ENCODE measurements around the gene CCDC60.

DNA sequence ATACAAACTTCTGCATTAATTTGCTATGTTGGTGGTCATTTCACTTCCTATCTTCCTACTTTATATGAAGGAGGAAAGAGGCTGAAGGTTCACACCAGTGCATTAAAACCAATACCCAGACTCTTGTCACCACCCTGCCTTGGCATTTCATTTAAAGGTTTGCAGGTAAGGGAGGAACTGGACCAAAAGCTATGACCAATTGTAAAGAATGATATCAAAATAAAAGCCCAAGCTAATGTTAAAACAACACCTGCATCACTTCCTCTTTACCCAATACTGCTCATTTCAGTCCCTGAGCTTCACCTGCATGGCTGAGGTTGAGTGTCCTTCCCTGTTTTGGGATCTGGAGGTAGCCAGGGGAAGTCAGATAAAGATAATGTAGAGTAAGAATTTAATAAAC lies 211.8 kb downstream of the CCDC60 start:
- TF ChIP-seq ESRRG (CRISPR knock-in tag; IDR thresholded peaks at IDR 0.05) (no peak), CSRNP3 (CRISPR knock-in tag; IDR thresholded peaks at IDR 0.05) (no peak), TCF4 (CRISPR knock-in tag; IDR thresholded peaks at IDR 0.05; ENCODE audit: borderline replicate concordance) (no peak), RARB (CRISPR knock-in tag; IDR thresholded peaks at IDR 0.05) (no peak), ZC3H10 (CRISPR knock-in tag; IDR thresholded peaks at IDR 0.05) (no peak)
- TF ChIP-seq, protein P1, sequence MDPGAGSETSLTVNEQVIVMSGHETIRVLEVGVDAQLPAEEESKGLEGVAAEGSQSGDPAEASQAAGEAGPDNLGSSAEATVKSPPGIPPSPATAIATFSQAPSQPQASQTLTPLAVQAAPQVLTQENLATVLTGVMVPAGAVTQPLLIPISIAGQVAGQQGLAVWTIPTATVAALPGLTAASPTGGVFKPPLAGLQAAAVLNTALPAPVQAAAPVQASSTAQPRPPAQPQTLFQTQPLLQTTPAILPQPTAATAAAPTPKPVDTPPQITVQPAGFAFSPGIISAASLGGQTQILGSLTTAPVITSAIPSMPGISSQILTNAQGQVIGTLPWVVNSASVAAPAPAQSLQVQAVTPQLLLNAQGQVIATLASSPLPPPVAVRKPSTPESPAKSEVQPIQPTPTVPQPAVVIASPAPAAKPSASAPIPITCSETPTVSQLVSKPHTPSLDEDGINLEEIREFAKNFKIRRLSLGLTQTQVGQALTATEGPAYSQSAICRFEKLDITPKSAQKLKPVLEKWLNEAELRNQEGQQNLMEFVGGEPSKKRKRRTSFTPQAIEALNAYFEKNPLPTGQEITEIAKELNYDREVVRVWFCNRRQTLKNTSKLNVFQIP (CRISPR knock-in tag; IDR thresholded peaks at IDR 0.05; ENCODE audit: borderline replicate concordance, low read depth): no peak
- TF ChIP-seq, protein P2, sequence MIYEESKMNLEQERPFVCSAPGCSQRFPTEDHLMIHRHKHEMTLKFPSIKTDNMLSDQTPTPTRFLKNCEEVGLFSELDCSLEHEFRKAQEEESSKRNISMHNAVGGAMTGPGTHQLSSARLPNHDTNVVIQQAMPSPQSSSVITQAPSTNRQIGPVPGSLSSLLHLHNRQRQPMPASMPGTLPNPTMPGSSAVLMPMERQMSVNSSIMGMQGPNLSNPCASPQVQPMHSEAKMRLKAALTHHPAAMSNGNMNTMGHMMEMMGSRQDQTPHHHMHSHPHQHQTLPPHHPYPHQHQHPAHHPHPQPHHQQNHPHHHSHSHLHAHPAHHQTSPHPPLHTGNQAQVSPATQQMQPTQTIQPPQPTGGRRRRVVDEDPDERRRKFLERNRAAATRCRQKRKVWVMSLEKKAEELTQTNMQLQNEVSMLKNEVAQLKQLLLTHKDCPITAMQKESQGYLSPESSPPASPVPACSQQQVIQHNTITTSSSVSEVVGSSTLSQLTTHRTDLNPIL (CRISPR knock-in tag; IDR thresholded peaks at IDR 0.05; ENCODE audit: low read depth): no peak

Data from SK-N-SH treated with all-trans-retinoic acid at 6 μM for 48 hours (cell line).